GM12878 (cell line): ENCODE results near the gene SEMA5A. TPM values are rescaled to one million over a fixed set of nuclear protein-coding genes. Genes with fewer than 3 reads are reported as not detected.
A peak's percentile ranks its signal among the peaks of the same experiment; 100 is the strongest.

ENCODE experiments used
- ATAC-seq: fragments of 200-7000 bp; cut with Tn5 transposase; 3 replicates; pipeline ENCODE4 v1.9.1; 2020; ENCODE audit warnings: mild to moderate bottlenecking, moderate library complexity
- BruUV-seq: library from RNA; stranded (reverse); fragments of 400-500 nt; replicated peaks from 2 replicates; lab custom pipeline; 2021; lab: Mats Ljungman, UMichigan
- CTCF ChIA-PET: fragments of 300-600 bp; sonication (Branson Sonifier 250); formaldehyde crosslinking; extraction: SDS; loops from one replicate; lab custom pipeline; 2021; ENCODE audit warnings: inconsistent platforms; lab: Yijun Ruan, JAX
- POLR2A ChIA-PET: fragments of 350-600 bp; formaldehyde crosslinking; extraction: SDS; loops from one replicate; lab custom pipeline; 2021; ENCODE audit warnings: inconsistent platforms; lab: Charles Lee
- RAD21 ChIA-PET: fragments of 300-600 bp; sonication (Branson Sonifier 250); formaldehyde crosslinking; loops from one replicate; lab custom pipeline; 2023; ENCODE audit warnings: antibody characterized with exemption; ENCODE audit not compliant: unreplicated experiment; lab: Charles Lee
- SMC1A ChIA-PET: fragments of 300-600 bp; sonication (Branson Sonifier 250); formaldehyde crosslinking; loops from one replicate; lab custom pipeline; 2023; ENCODE audit not compliant: unreplicated experiment, uncharacterized antibody; lab: Charles Lee
- DNase-seq: peaks from one replicate; pipeline ENCODE4 v3.0.0-alpha.2; 2011; ENCODE audit warnings: low read depth, low spot score
- FAIRE-seq: peaks from 3 replicates; lab custom pipeline; 2011; peaks lifted over from hg19 to GRCh38; lab: Jason Lieb, UNC
- H2AFZ ChIP-seq: 2 replicates; pipeline ENCODE4 v1.6.0; 2011; ENCODE audit warnings: low read depth, low read length, control low read depth; ENCODE audit not compliant: control insufficient read depth
- H3K27ac ChIP-seq: 2 replicates; pipeline ENCODE4 v1.5.1; 2011; ENCODE audit warnings: control low read depth; ENCODE audit not compliant: control insufficient read depth, insufficient read depth
- H3K27me3 ChIP-seq, 2 experiments: replicated peaks in 1 of 2; 2 replicates each; pipeline versions ENCODE4 v1.6.0 to v1.6.1; 2011; ENCODE audit warnings: low read length in 1 of 2; ENCODE audit not compliant: control insufficient read depth in 2 of 2, insufficient read depth in 2 of 2
- H3K36me3 ChIP-seq, 2 experiments: 2 replicates each; pipeline ENCODE4 v1.5.1; 2011; ENCODE audit warnings: low read length in 1 of 2; ENCODE audit not compliant: control insufficient read depth in 2 of 2, insufficient read depth in 2 of 2
- H3K4me1 ChIP-seq: 2 replicates; pipeline ENCODE4 v1.6.1; 2011; ENCODE audit warnings: mild to moderate bottlenecking, low read length, moderate library complexity, mixed read lengths; ENCODE audit not compliant: control insufficient read depth, insufficient read depth
- H3K4me2 ChIP-seq: 2 replicates; pipeline ENCODE4 v1.6.0; 2011; ENCODE audit warnings: control low read depth; ENCODE audit not compliant: control insufficient read depth, insufficient read depth
- H3K4me3 ChIP-seq: fragments of 200-600 bp; sonication (generic); 2 replicates; pipeline ENCODE4 v1.5.1; 2016
- H3K79me2 ChIP-seq: 2 replicates; pipeline ENCODE4 v1.6.0; 2011; ENCODE audit warnings: low read length; ENCODE audit not compliant: control insufficient read depth, insufficient read depth
- H3K9ac ChIP-seq: 2 replicates; pipeline ENCODE4 v1.8.0; 2011; ENCODE audit warnings: low read length, control low read depth, mixed read lengths; ENCODE audit not compliant: control insufficient read depth, insufficient read depth
- H3K9me3 ChIP-seq: replicated peaks from 3 replicates; pipeline ENCODE4 v1.5.1; 2011; ENCODE audit warnings: mild to moderate bottlenecking, low read length; ENCODE audit not compliant: control insufficient read depth, insufficient read depth
- H4K20me1 ChIP-seq: 2 replicates; pipeline ENCODE4 v1.6.0; 2011; ENCODE audit not compliant: control insufficient read depth, insufficient read depth
- EZH2 ChIP-seq: IDR thresholded peaks from 2 replicates; pipeline ENCODE4 v1.6.1; 2012; ENCODE audit warnings: low read depth, mild to moderate bottlenecking, control low read depth, inconsistent platforms, low read length, borderline replicate concordance; ENCODE audit not compliant: control insufficient read depth
- FOXK2 ChIP-seq: fragments of 450-650 bp; IDR thresholded peaks from 2 replicates; pipeline ENCODE4 v1.6.1; 2017; ENCODE audit warnings: mild to moderate bottlenecking, moderate library complexity
- HCFC1 ChIP-seq: fragments of 150-350 bp; IDR thresholded peaks from 2 replicates; pipeline ENCODE4 v1.6.1; 2014; ENCODE audit warnings: low read length
- IRF5 ChIP-seq: fragments of 450-650 bp; IDR thresholded peaks from 2 replicates; pipeline ENCODE4 v1.6.1; 2017; ENCODE audit warnings: borderline replicate concordance
- NBN ChIP-seq: fragments of 450-650 bp; IDR thresholded peaks from 2 replicates; pipeline ENCODE4 v1.6.1; 2016
- SPI1 ChIP-seq: IDR thresholded peaks from 2 replicates; pipeline ENCODE4 v1.6.1; 2011; ENCODE audit warnings: low read depth, mild to moderate bottlenecking, low read length, moderate library complexity, borderline replicate concordance; ENCODE audit not compliant: insufficient read depth
- ZNF207 ChIP-seq: fragments of 450-650 bp; IDR thresholded peaks from 2 replicates; pipeline ENCODE4 v1.6.1; 2014; ENCODE audit warnings: antibody characterized with exemption, mild to moderate bottlenecking, borderline replicate concordance
- ZNF384 ChIP-seq: IDR thresholded peaks from 2 replicates; pipeline ENCODE4 v1.6.1; 2012; ENCODE audit warnings: low read depth, mild to moderate bottlenecking, low read length, improper control_type of control experiment, borderline replicate concordance
- WGBS: methylation state at CpG from one replicate; pipeline ENCODE4 v1.1.6; 2016; ENCODE audit warnings: low lambda C conversion rate; ENCODE audit not compliant: insufficient replicate concordance, insufficient coverage; ENCODE audit errors: missing lambda C conversion rate; 5-methylcytosine and 5-hydroxymethylcytosine counted together
- in situ Hi-C: fragments of 300-500 bp; cut with MboI; formaldehyde crosslinking; loops from 9 replicates; pipeline ENCODE4 v1.14.3; 2018; ENCODE audit warnings: mixed read lengths
- intact Hi-C: fragments of 100-400 bp; cut with micrococcal nuclease; formaldehyde crosslinking; loops from one replicate; pipeline ENCODE4 v1.14.2; 2022; ENCODE audit not compliant: unreplicated experiment
- polyA plus RNA-seq, 11 experiments: library from polyadenylated mRNA; depleted of rRNA in 4 of 11; unstranded in 6 of 11; stranded (reverse) in 5 of 11; fragments of >200 nt; fragmentation: Nextera tagmentation in 4 of 11; fragmentation: Illumina TruSeq in 1 of 11; extraction: Ambion mirVana in 4 of 11; extraction: Trizol in 1 of 11; gene quantifications; 1 replicate in 1 of 11; 2 replicates in 10 of 11; pipeline versions ENCODE4 v1.2.1 to v1.2.3, GENCODE V29; 2011 to 2016; ENCODE audit warnings: inconsistent platforms in 2 of 11, missing spikeins in 2 of 11, low read depth in 1 of 11
- total RNA-seq, 4 experiments: library from RNA; depleted of rRNA in 3 of 4; stranded (reverse); fragments of >200 nt in 3 of 4; fragmentation: Illumina TruSeq in 1 of 4; extraction: Trizol in 1 of 4; gene quantifications; 2 replicates each; pipeline versions ENCODE4 v1.2.1 to v1.2.3, GENCODE V29; 2013 to 2021

Gene SEMA5A
- total and polyA plus RNA-seq, 10 of the 15 experiments (the other 5 are each of a cell fraction or from before 2014, with no cell fraction given) = 0.03 to 2.4 (median 0.09) TPM; not detected in 1

- ChIA-PET POLR2A (interaction anchor here (0.5 kb wide), 1 partner anchor 120 kb away, joined by 3 read pairs; no protein-coding TSS in a partner anchor), RAD21 (no interaction called here), SMC1A (interaction anchor here (0.5 kb wide), 1 partner anchor 77 kb away, joined by 4 read pairs; no protein-coding TSS in a partner anchor), CTCF (interaction anchor here (0.6 kb wide), 1 partner anchor 303 kb away, joined by 3 read pairs; no protein-coding TSS in a partner anchor)
- DNase-seq (no peak), ATAC-seq (no peak), FAIRE-seq (no peak)
- Histone ChIP-seq H3K9ac (no peak overlapping the region), H3K27me3 (no peaks in the 10 kb centered on the region), H3K4me3 (no peak overlapping the region), H3K4me1 (no peaks in the 10 kb centered on the region; the same call in 1 of the 2 replicates), H3K79me2 (no peaks in the 10 kb centered on the region), H3K27ac (no peak overlapping the region), H3K9me3 (no peaks in the 10 kb centered on the region; the same call in 2 of the 3 replicates), H3K36me3 (no peaks in the 10 kb centered on the region), H3K4me2 (no peak overlapping the region), H4K20me1 (no peaks in the 10 kb centered on the region), H2AFZ (no peak overlapping the region)
- in situ Hi-C loops = no loop called here
- BruUV-seq = no TSS peak
- WGBS = 66% methylated on average over 8 of the region's 8 CpGs
- intact Hi-C loops = no loop called here
- TF ChIP-seq EZH2 (no peak), ZNF384 (no peak), IRF5 (no peak), NBN (no peak)
Observed at GRCh38 chr5:9429691-9430215, 116.1 kb downstream of the SEMA5A start.

GRCh38 chr5:9428272-9428671, 117.6 kb downstream of the SEMA5A start:
- no TSS peak for BruUV-seq
- Histone ChIP-seq H3K27ac (no peak overlapping the region), H3K4me2 (no peak overlapping the region), H2AFZ (no peak overlapping the region), H4K20me1 (no peaks in the 10 kb centered on the region), H3K27me3 (no peaks in the 10 kb centered on the region), H3K9ac (no peak overlapping the region), H3K4me3 (no peak overlapping the region), H3K36me3 (no peaks in the 10 kb centered on the region), H3K79me2 (no peaks in the 10 kb centered on the region), H3K9me3 (no peaks in the 10 kb centered on the region; the same call in 2 of the 3 replicates), H3K4me1 (no peaks in the 10 kb centered on the region; the same call in 1 of the 2 replicates)
- peak; percentile 50; the same call in 2 of the 3 replicates for ATAC-seq
- CTCF ChIA-PET = interaction anchor here (1.0 kb wide), 1 partner anchor 13 kb away, joined by 4 read pairs; no protein-coding TSS in a partner anchor
- 24% methylated on average over 4 of the region's 4 CpGs for WGBS
- no peak for TF ChIP-seq HCFC1
- no peak for TF ChIP-seq FOXK2
- no peak for TF ChIP-seq ZNF207
- peak; percentile 75; the same call in 1 of the 2 replicates for TF ChIP-seq SPI1
- intact Hi-C loops (no loop called here), in situ Hi-C loops (no loop called here)
- DNase-seq = no peak
- RAD21 ChIA-PET = no interaction called here
- SMC1A ChIA-PET = no interaction called here
- POLR2A ChIA-PET = no interaction called here
- FAIRE-seq = no peak
